Measurements from ENCODE around the gene RBM33. TPM values are rescaled to one million over a fixed set of nuclear protein-coding genes. Genes with fewer than 3 reads are reported as not detected.

Gene RBM33
- total and polyA plus RNA-seq, 2 of the 13 experiments (the other 11 are each of a cell fraction or from before 2014, with no cell fraction given) = 12.4 to 28.9 TPM

DNA sequence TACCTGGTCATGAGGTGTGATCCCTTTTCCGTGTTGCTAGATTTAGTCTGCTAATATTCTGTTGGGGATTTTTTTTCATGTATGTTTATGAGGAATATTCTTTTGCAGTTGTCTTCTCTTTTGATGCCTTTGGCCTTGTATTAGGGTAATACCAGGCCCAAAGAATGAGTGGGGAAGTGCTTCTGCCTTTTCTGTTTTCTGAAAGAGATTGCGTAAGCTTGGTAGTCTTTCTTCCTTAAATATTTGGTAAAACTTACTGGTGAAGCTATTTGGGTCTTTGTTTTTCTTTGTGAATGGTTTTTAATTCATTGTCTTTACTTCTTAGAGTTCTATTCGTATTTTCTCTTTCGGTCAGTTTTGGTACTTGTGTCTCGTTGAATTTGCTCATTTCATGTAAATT lies 116.7 kb downstream of the RBM33 start:
- in situ Hi-C loops (cut with HindIII; ENCODE audit: extremely low pct_ligation_motif_present, low pct_unique_long_range_greater_than_20kb) = loop anchor here (25.0 kb wide), 1 partner anchor 374 kb away; no protein-coding TSS in a partner anchor
- 99% methylated on average over 5 of the region's 5 CpGs for WGBS (ENCODE audit: low lambda C conversion rate)
- Histone ChIP-seq H3K4me3 (replicated peaks in 1 of 3; ENCODE audit: insufficient read depth in 1 of 3, low read depth in 2 of 3, low read length in 3 of 3) (no peak overlapping the region), H2AFZ (ENCODE audit: low read length) (no peak overlapping the region), H3K4me2 (ENCODE audit: low read depth, low read length) (no peak overlapping the region), H3K9me3 (ENCODE audit: low read length) (no peaks in the 10 kb centered on the region), H3K79me2 (ENCODE audit: insufficient read depth, low read length) (peaks cover 36% of the 10 kb centered on the region), H3K27ac (ENCODE audit: extremely low read length, insufficient read depth, low read length) (no peak overlapping the region), H3K4me1 (ENCODE audit: insufficient read depth, low read length) (no peaks in the 10 kb centered on the region), H3K9ac (ENCODE audit: insufficient read depth, low read depth, low read length) (no peak overlapping the region), H3K27me3 (ENCODE audit: control insufficient read depth in 1 of 2, insufficient read depth in 2 of 2, low read length in 2 of 2) (no peaks in the 10 kb centered on the region), H3K36me3 (replicated peaks in 1 of 2; ENCODE audit: control insufficient read depth in 1 of 2, insufficient read depth in 2 of 2, low read length in 2 of 2) (peaks cover 31 to 70% of the 10 kb centered on the region in 2 experiments), H4K20me1 (ENCODE audit: insufficient read depth, low read length) (peaks cover 26% of the 10 kb centered on the region)
- ATAC-seq (no peak), DNase-seq (ENCODE audit: low spot score) (no peak), FAIRE-seq (no peak)
- ChIA-PET POLR2A (no interaction called here), CTCF (ENCODE audit: low intra/inter-chr PET ratio, low total read pairs) (no interaction called here)
- BruUV-seq (replicated peaks) = no TSS peak
- peak; percentile 50 for TF ChIP-seq CEBPB (IDR thresholded peaks at IDR 0.05; ENCODE audit: borderline replicate concordance, low read depth, low read length)
- no peak for TF ChIP-seq POLR2G (IDR thresholded peaks at IDR 0.05; ENCODE audit: low read depth, low read length)
- no peak for TF ChIP-seq XBP1 (CRISPR knock-in tag; IDR thresholded peaks at IDR 0.05)
- intact Hi-C loops (cut with micrococcal nuclease; ENCODE audit: unreplicated experiment) = loop anchor here (10.0 kb wide), 2 partner anchors 346 to 376 kb away; no protein-coding TSS in a partner anchor

DNA sequence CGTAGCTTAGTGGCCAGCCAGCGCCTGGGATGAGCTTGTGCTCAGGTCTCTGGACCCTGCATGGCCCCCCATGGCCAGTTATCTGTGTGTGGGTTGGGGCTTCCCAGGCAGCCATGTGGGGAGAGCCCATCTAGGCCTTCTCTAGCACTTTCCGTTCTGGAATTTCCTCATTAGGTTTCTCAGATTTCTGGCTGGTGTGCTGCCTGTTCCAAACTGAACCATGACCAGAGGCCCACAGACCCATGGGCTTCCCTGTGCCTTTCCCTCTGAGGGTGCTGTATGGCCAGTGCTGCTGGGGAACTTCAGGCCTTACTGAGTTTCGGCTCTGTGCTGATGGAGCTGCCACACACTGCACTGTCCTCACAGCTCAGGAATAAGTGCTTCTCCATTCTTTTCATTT lies 117.6 kb downstream of the RBM33 start:
- Histone ChIP-seq H3K27ac (ENCODE audit: extremely low read length, insufficient read depth, low read length) (no peak overlapping the region), H3K9ac (ENCODE audit: insufficient read depth, low read depth, low read length) (no peak overlapping the region), H3K9me3 (ENCODE audit: low read length) (no peaks in the 10 kb centered on the region), H3K79me2 (ENCODE audit: insufficient read depth, low read length) (peaks cover 28% of the 10 kb centered on the region), H3K27me3 (ENCODE audit: control insufficient read depth in 1 of 2, insufficient read depth in 2 of 2, low read length in 2 of 2) (no peaks in the 10 kb centered on the region), H3K4me1 (ENCODE audit: insufficient read depth, low read length) (no peaks in the 10 kb centered on the region), H2AFZ (ENCODE audit: low read length) (no peak overlapping the region), H4K20me1 (ENCODE audit: insufficient read depth, low read length) (peaks cover 18% of the 10 kb centered on the region), H3K36me3 (replicated peaks in 1 of 2; ENCODE audit: control insufficient read depth in 1 of 2, insufficient read depth in 2 of 2, low read length in 2 of 2) (peaks cover 33 to 70% of the 10 kb centered on the region in 2 experiments), H3K4me3 (replicated peaks in 1 of 3; ENCODE audit: insufficient read depth in 1 of 3, low read depth in 2 of 3, low read length in 3 of 3) (no peak overlapping the region), H3K4me2 (ENCODE audit: low read depth, low read length) (no peak overlapping the region)
- POLR2A ChIA-PET = no interaction called here
- ATAC-seq (no peak), DNase-seq (ENCODE audit: low spot score) (no peak), FAIRE-seq (no peak)
- 97% methylated on average over 4 of the region's 4 CpGs for WGBS (ENCODE audit: low lambda C conversion rate)
- intact Hi-C loops (cut with micrococcal nuclease; ENCODE audit: unreplicated experiment) (loop anchor here (10.0 kb wide), 2 partner anchors 347 to 377 kb away; no protein-coding TSS in a partner anchor), in situ Hi-C loops (cut with HindIII; ENCODE audit: extremely low pct_ligation_motif_present, low pct_unique_long_range_greater_than_20kb) (loop anchor here (25.0 kb wide), 1 partner anchor 375 kb away; no protein-coding TSS in a partner anchor)
- CTCF ChIA-PET (ENCODE audit: low intra/inter-chr PET ratio, low total read pairs) = no interaction called here
- BruUV-seq (replicated peaks) = no TSS peak
- TF ChIP-seq ZNF317 (CRISPR knock-in tag; IDR thresholded peaks at IDR 0.05) (no peak), PITX1 (CRISPR knock-in tag; IDR thresholded peaks at IDR 0.05) (no peak), RFX3 (CRISPR knock-in tag; IDR thresholded peaks at IDR 0.05) (no peak), ZNF207 (IDR thresholded peaks at IDR 0.05; ENCODE audit: borderline replicate concordance) (no peak), ZNF296 (CRISPR knock-in tag; conservative IDR thresholded peaks at IDR 0.05) (no peak), MYC (CRISPR knock-in tag; IDR thresholded peaks at IDR 0.05; ENCODE audit: borderline replicate concordance) (no peak), HDAC1 (CRISPR knock-in tag; IDR thresholded peaks at IDR 0.05) (no peak), BRD4 (CRISPR knock-in tag; IDR thresholded peaks at IDR 0.05) (no peak)
- TF ChIP-seq, protein P1, sequence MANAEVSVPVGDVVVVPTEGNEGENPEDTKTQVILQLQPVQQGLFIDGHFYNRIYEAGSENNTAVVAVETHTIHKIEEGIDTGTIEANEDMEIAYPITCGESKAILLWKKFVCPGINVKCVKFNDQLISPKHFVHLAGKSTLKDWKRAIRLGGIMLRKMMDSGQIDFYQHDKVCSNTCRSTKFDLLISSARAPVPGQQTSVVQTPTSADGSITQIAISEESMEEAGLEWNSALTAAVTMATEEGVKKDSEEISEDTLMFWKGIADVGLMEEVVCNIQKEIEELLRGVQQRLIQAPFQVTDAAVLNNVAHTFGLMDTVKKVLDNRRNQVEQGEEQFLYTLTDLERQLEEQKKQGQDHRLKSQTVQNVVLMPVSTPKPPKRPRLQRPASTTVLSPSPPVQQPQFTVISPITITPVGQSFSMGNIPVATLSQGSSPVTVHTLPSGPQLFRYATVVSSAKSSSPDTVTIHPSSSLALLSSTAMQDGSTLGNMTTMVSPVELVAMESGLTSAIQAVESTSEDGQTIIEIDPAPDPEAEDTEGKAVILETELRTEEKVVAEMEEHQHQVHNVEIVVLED (CRISPR knock-in tag; IDR thresholded peaks at IDR 0.05; ENCODE audit: borderline replicate concordance) = no peak
- TF ChIP-seq, protein P2, sequence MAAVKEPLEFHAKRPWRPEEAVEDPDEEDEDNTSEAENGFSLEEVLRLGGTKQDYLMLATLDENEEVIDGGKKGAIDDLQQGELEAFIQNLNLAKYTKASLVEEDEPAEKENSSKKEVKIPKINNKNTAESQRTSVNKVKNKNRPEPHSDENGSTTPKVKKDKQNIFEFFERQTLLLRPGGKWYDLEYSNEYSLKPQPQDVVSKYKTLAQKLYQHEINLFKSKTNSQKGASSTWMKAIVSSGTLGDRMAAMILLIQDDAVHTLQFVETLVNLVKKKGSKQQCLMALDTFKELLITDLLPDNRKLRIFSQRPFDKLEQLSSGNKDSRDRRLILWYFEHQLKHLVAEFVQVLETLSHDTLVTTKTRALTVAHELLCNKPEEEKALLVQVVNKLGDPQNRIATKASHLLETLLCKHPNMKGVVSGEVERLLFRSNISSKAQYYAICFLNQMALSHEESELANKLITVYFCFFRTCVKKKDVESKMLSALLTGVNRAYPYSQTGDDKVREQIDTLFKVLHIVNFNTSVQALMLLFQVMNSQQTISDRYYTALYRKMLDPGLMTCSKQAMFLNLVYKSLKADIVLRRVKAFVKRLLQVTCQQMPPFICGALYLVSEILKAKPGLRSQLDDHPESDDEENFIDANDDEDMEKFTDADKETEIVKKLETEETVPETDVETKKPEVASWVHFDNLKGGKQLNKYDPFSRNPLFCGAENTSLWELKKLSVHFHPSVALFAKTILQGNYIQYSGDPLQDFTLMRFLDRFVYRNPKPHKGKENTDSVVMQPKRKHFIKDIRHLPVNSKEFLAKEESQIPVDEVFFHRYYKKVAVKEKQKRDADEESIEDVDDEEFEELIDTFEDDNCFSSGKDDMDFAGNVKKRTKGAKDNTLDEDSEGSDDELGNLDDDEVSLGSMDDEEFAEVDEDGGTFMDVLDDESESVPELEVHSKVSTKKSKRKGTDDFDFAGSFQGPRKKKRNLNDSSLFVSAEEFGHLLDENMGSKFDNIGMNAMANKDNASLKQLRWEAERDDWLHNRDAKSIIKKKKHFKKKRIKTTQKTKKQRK (IDR thresholded peaks at IDR 0.05; ENCODE audit: low read length) = no peak
- TF ChIP-seq, protein P3, sequence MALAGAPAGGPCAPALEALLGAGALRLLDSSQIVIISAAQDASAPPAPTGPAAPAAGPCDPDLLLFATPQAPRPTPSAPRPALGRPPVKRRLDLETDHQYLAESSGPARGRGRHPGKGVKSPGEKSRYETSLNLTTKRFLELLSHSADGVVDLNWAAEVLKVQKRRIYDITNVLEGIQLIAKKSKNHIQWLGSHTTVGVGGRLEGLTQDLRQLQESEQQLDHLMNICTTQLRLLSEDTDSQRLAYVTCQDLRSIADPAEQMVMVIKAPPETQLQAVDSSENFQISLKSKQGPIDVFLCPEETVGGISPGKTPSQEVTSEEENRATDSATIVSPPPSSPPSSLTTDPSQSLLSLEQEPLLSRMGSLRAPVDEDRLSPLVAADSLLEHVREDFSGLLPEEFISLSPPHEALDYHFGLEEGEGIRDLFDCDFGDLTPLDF (CRISPR knock-in tag; IDR thresholded peaks at IDR 0.05) = no peak
